Heart left ventricle (tissue), 13 donors: ENCODE data around the gene GPR153.

Experiments used
- CTCF ChIP-seq, 12 donors: fragments of 200-600 bp; sonication (generic) in 4 of 12; IDR thresholded peaks; one replicate each; pipeline versions ENCODE4 v1.5.0 to v1.8.0; 2018 to 2022; ENCODE audit warnings: antibody characterized with exemption in 12 of 12, mild to moderate bottlenecking in 5 of 12
- POLR2A ChIP-seq, 2 donors: fragments of 450-650 bp; IDR thresholded peaks; one replicate each; pipeline ENCODE4 v1.6.1; 2017; ENCODE audit warnings: antibody characterized with exemption in 2 of 2, mild to moderate bottlenecking in 2 of 2, moderate library complexity in 2 of 2
- donor health status: ischemic (EF 13 %, LVEDD 7.1; RV severe dilation, severe dysfunction).
- donor health status: DM: no; HTN: yes; CAD: no.
- donor health status: DM: no; HTN: no; CAD: no.
- donor health status: ischemic (EF 25% LVEDD 6.9; RV normal size, moderate dysfunction).
- donor health status: ischemic (EF 25% LVEDD 5.7; RV mildly dilated, moderate dysfunction).
- donor health status: ischemic (EF 35%, LVEDD 5.7; RV mildly dilated, moderate dysfunction).
- donor health status: nonischemic (EF 11% LVEDD 7.7; RV severe dilation, severe dysfunction).
- donor health status: DM: yes; HTN: yes; CAD: no.
- donor health status: PGD.
- donor health status: ischemic (EF 29% LVEDD 5.4; RV normal size, mild dysfunction).
- donor health status: nonischemic (EF 23%, LVEDD 6.1; RV moderate dilation, normal function).

- no peak for TF ChIP-seq CTCF (IDR thresholded peaks at IDR 0.05)
- no peak for TF ChIP-seq POLR2A (IDR thresholded peaks at IDR 0.05)
These were observed 40.7 kb downstream of the GPR153 start for GRCh38 chr1:6220236-6220635.
